H9 (cell line): Measurements from ENCODE around the gene P2RY12. TPM values are rescaled to one million over a fixed set of nuclear protein-coding genes. Genes with fewer than 3 reads are reported as not detected.

ENCODE experiments used
- DNase-seq: peaks from one replicate; pipeline ENCODE4 v3.0.0-alpha.2; 2017
- H2AFZ ChIP-seq: one replicate; pipeline ENCODE4 v1.6.1; 2013; ENCODE audit warnings: mild to moderate bottlenecking, low read length, control low read depth, moderate library complexity
- H2AK5ac ChIP-seq: 2 replicates; pipeline ENCODE4 v1.6.1; 2013; ENCODE audit warnings: low read length, control low read depth, mixed read lengths; ENCODE audit not compliant: insufficient read length
- H2BK120ac ChIP-seq: one replicate; pipeline ENCODE4 v1.6.1; 2013; ENCODE audit warnings: low read depth, mild to moderate bottlenecking, low read length, control low read depth, inconsistent platforms; ENCODE audit not compliant: poor library complexity, severe bottlenecking
- H2BK12ac ChIP-seq: 2 replicates; pipeline ENCODE4 v1.6.1; 2013; ENCODE audit warnings: low read length, control low read depth, mixed read lengths, low read depth; ENCODE audit not compliant: insufficient read length
- H2BK15ac ChIP-seq: 2 replicates; pipeline ENCODE4 v1.6.1; 2013; ENCODE audit warnings: low read depth, low read length, control low read depth
- H2BK20ac ChIP-seq: one replicate; pipeline ENCODE4 v1.6.1; 2013; ENCODE audit warnings: low read depth, mild to moderate bottlenecking, low read length, control low read depth, inconsistent platforms; ENCODE audit not compliant: poor library complexity, severe bottlenecking
- H2BK5ac ChIP-seq: 2 replicates; pipeline ENCODE4 v1.6.1; 2013; ENCODE audit warnings: low read length, control low read depth, mixed read lengths; ENCODE audit not compliant: insufficient read length
- H3K14ac ChIP-seq: 2 replicates; pipeline ENCODE4 v1.6.1; 2013; ENCODE audit warnings: low read length, control low read depth; ENCODE audit not compliant: insufficient read depth
- H3K18ac ChIP-seq: 2 replicates; pipeline ENCODE4 v1.6.1; 2013; ENCODE audit warnings: low read depth, mild to moderate bottlenecking, mixed read lengths, low read length, control low read depth; ENCODE audit not compliant: insufficient read length
- H3K23ac ChIP-seq: 2 replicates; pipeline ENCODE4 v1.6.1; 2013; ENCODE audit warnings: low read length, control low read depth, mixed read lengths, low read depth; ENCODE audit not compliant: insufficient read length
- H3K23me2 ChIP-seq: 2 replicates; pipeline ENCODE4 v1.6.1; 2013; ENCODE audit warnings: low read depth, mild to moderate bottlenecking, mixed read lengths, low read length, control low read depth; ENCODE audit not compliant: insufficient read length, poor library complexity, severe bottlenecking
- H3K27ac ChIP-seq: 2 replicates; pipeline ENCODE4 v1.5.1; 2013; ENCODE audit warnings: low read length, control low read depth, mixed read lengths, low read depth; ENCODE audit not compliant: insufficient read length
- H3K27me3 ChIP-seq: 2 replicates; pipeline ENCODE4 v1.6.1; 2013; ENCODE audit warnings: low read length, control low read depth, inconsistent platforms; ENCODE audit not compliant: insufficient read depth
- H3K4ac ChIP-seq: 2 replicates; pipeline ENCODE4 v1.6.1; 2013; ENCODE audit warnings: low read depth, mild to moderate bottlenecking, control low read depth, inconsistent platforms, low read length, moderate library complexity
- H3K4me1 ChIP-seq: 2 replicates; pipeline ENCODE4 v1.6.1; 2013; ENCODE audit warnings: low read length, control low read depth, inconsistent platforms; ENCODE audit not compliant: insufficient read depth
- H3K4me2 ChIP-seq: 2 replicates; pipeline ENCODE4 v1.6.1; 2013; ENCODE audit warnings: low read length, control low read depth, mixed read lengths; ENCODE audit not compliant: insufficient read length, insufficient read depth
- H3K56ac ChIP-seq: 2 replicates; pipeline ENCODE4 v1.6.1; 2013; ENCODE audit warnings: low read depth, mild to moderate bottlenecking, mixed read lengths, low read length, control low read depth; ENCODE audit not compliant: insufficient read length
- H3K79me1 ChIP-seq: 2 replicates; pipeline ENCODE4 v1.6.1; 2013; ENCODE audit warnings: low read depth, mild to moderate bottlenecking, moderate library complexity, low read length, control low read depth, inconsistent platforms; ENCODE audit not compliant: insufficient read depth, poor library complexity, severe bottlenecking
- H3K79me2 ChIP-seq: 2 replicates; pipeline ENCODE4 v1.6.1; 2013; ENCODE audit warnings: low read length, control low read depth, inconsistent platforms; ENCODE audit not compliant: insufficient read depth
- H3K9ac ChIP-seq: 2 replicates; pipeline ENCODE4 v1.6.1; 2013; ENCODE audit warnings: low read length, control low read depth, mixed read lengths; ENCODE audit not compliant: insufficient read length; ENCODE audit errors: extremely low read depth
- H3K9me3 ChIP-seq: one replicate; pipeline ENCODE4 v1.6.1; 2013; ENCODE audit warnings: low read depth, low read length, inconsistent platforms; ENCODE audit not compliant: control insufficient read depth
- H3T11ph ChIP-seq: one replicate; pipeline ENCODE4 v1.6.1; 2013; ENCODE audit warnings: mild to moderate bottlenecking, low read length, control low read depth, inconsistent platforms
- H4K20me1 ChIP-seq: one replicate; pipeline ENCODE4 v1.6.1; 2013; ENCODE audit not compliant: control insufficient read depth, insufficient read length, insufficient read depth
- H4K5ac ChIP-seq: 2 replicates; pipeline ENCODE4 v1.6.1; 2013; ENCODE audit warnings: low read depth, mild to moderate bottlenecking, mixed read lengths, low read length, control low read depth; ENCODE audit not compliant: insufficient read length
- H4K8ac ChIP-seq: replicated peaks from 2 replicates; pipeline ENCODE4 v1.6.1; 2013; ENCODE audit warnings: low read length, control low read depth, mixed read lengths, low read depth; ENCODE audit not compliant: insufficient read length
- H4K91ac ChIP-seq: 2 replicates; pipeline ENCODE4 v1.6.1; 2013; ENCODE audit warnings: low read depth, mild to moderate bottlenecking, moderate library complexity, mixed read lengths, low read length, control low read depth; ENCODE audit not compliant: insufficient read length
- H3K27ac Mint-ChIP-seq, 3 experiments: 2 replicates in 2 of 3; 3 replicates in 1 of 3; pipeline ENCODE4 v1.8.0; 2020 to 2021; ENCODE audit warnings: mixed read lengths in 3 of 3, mild to moderate bottlenecking in 1 of 3, moderate library complexity in 1 of 3
- H3K27me3 Mint-ChIP-seq: 2 replicates; pipeline ENCODE4 v1.8.0; 2021; ENCODE audit warnings: low read depth, mild to moderate bottlenecking, moderate library complexity, mixed read lengths
- H3K36me3 Mint-ChIP-seq, 3 experiments: 2 replicates in 2 of 3; 3 replicates in 1 of 3; pipeline ENCODE4 v1.8.0; 2020 to 2021; ENCODE audit warnings: low read depth in 3 of 3, mixed read lengths in 3 of 3; ENCODE audit not compliant: insufficient read depth in 1 of 3
- H3K4me1 Mint-ChIP-seq, 2 experiments: 2 replicates each; pipeline ENCODE4 v1.8.0; 2020; ENCODE audit warnings: mixed read lengths in 2 of 2
- H3K4me3 Mint-ChIP-seq, 2 experiments: 2 replicates in 1 of 2; 3 replicates in 1 of 2; pipeline ENCODE4 v1.8.0; 2020 to 2021; ENCODE audit warnings: mild to moderate bottlenecking in 2 of 2, mixed read lengths in 2 of 2, moderate library complexity in 1 of 2
- H3K9me3 Mint-ChIP-seq, 2 experiments: 2 replicates in 1 of 2; 3 replicates in 1 of 2; pipeline ENCODE4 v1.8.0; 2020; ENCODE audit warnings: mild to moderate bottlenecking in 2 of 2, mixed read lengths in 2 of 2, moderate library complexity in 1 of 2
- WGBS: extraction: QIAGEN DNeasy Blood & Tissue Kit; methylation state at CpG from one replicate; pipeline ENCODE4 v1.1.7; 2013; ENCODE audit warnings: missing lambda C conversion rate, low lambda C conversion rate, mixed read lengths; ENCODE audit not compliant: insufficient read length; ENCODE audit errors: extremely low coverage; 5-methylcytosine and 5-hydroxymethylcytosine counted together
- total RNA-seq: library from RNA; stranded (reverse); gene quantifications from 2 replicates; pipeline ENCODE4 v1.2.1, GENCODE V29; 2021
- TF ChIP-seq, protein P1 (sequence below): fragments of 200-600 bp; sonication (generic); conservative IDR thresholded peaks from 3 replicates; pipeline ENCODE4 v1.8.0; 2021; ENCODE audit warnings: antibody characterized with exemption, mild to moderate bottlenecking

P2RY12 gene
- total RNA-seq, 1 experiment from 2014 or later, result not detected

GRCh38 chr3:151351648-151352047, 32.9 kb downstream of the P2RY12 start:
- no peak overlapping the region for H2BK20ac ChIP-seq

More at GRCh38 chr3:151351648-151352047, 32.9 kb downstream of the P2RY12 start:
- Mint-ChIP-seq H3K36me3 (peaks cover 2 to 5% (median 3%) of the 10 kb centered on the region in 3 experiments; a peak in 4 of 7 replicates), H3K4me1 (peaks cover 14 to 32% of the 10 kb centered on the region in 2 experiments), H3K27ac (peak overlapping the region in 1 of 3 experiments; percentile 2; a peak in 1 of 7 replicates), H3K4me3 (no peak overlapping the region), H3K9me3 (no peaks in the 10 kb centered on the region; a peak in 1 of 5 replicates), H3K27me3 (no peaks in the 10 kb centered on the region)
- Histone ChIP-seq H2AK5ac (no peak overlapping the region), H4K5ac (no peak overlapping the region), H3K4me2 (no peak overlapping the region), H2BK15ac (no peak overlapping the region), H4K91ac (no peak overlapping the region), H3K23me2 (no peaks in the 10 kb centered on the region), H4K8ac (no peak overlapping the region), H3K27me3 (no peaks in the 10 kb centered on the region), H3K79me2 (no peaks in the 10 kb centered on the region), H2AFZ (no peak overlapping the region), H3K9me3 (no peaks in the 10 kb centered on the region), H4K20me1 (no peaks in the 10 kb centered on the region), H3K27ac (no peak overlapping the region), H3K23ac (no peak overlapping the region), H3K79me1 (no peaks in the 10 kb centered on the region), H2BK5ac (no peak overlapping the region), H3K4ac (no peak overlapping the region), H3K14ac (no peak overlapping the region), H3T11ph (no peak overlapping the region), H2BK120ac (no peak overlapping the region), H3K56ac (no peak overlapping the region), H3K4me1 (peaks cover 4% of the 10 kb centered on the region), H3K9ac (no peak overlapping the region), H2BK12ac (no peak overlapping the region), H3K18ac (no peak overlapping the region)
- DNase-seq, result no peak
- no CpG with 5 or more reads among the region's 4 CpGs for WGBS
- TF ChIP-seq, protein P1, sequence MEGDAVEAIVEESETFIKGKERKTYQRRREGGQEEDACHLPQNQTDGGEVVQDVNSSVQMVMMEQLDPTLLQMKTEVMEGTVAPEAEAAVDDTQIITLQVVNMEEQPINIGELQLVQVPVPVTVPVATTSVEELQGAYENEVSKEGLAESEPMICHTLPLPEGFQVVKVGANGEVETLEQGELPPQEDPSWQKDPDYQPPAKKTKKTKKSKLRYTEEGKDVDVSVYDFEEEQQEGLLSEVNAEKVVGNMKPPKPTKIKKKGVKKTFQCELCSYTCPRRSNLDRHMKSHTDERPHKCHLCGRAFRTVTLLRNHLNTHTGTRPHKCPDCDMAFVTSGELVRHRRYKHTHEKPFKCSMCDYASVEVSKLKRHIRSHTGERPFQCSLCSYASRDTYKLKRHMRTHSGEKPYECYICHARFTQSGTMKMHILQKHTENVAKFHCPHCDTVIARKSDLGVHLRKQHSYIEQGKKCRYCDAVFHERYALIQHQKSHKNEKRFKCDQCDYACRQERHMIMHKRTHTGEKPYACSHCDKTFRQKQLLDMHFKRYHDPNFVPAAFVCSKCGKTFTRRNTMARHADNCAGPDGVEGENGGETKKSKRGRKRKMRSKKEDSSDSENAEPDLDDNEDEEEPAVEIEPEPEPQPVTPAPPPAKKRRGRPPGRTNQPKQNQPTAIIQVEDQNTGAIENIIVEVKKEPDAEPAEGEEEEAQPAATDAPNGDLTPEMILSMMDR, result no peak
